Measurements from ENCODE around the gene COL11A1.
"Not testable (repeated sequence)": the region's sequence is repeated elsewhere in the genome, so short reads cannot be mapped to it uniquely, and the experiment has no call there.

Gene COL11A1

GRCh38 chr1:103108376-103109150 is at the start of gene COL11A1:
Gene COL11A1, minus strand, starts transcription at chr1:103108522. Its CDS starts 344 bp downstream, at chr1:103108178.
- DNase-seq: peak; percentile 89

GRCh38 chr1:103156966-103157365 is 48.6 kb upstream of the COL11A1 start:
- peak; percentile 68 for DNase-seq

GRCh38 chr1:103146166-103146565 is 37.8 kb upstream of the COL11A1 start:
- no peak for DNase-seq

- DNase-seq: no peak
These were observed 37.1 kb upstream of the COL11A1 start for GRCh38 chr1:103145449-103145848.

- no peak for DNase-seq
These were observed 36.4 kb upstream of the COL11A1 start for GRCh38 chr1:103144681-103145080.

- no peak for DNase-seq
These were observed 34.1 kb upstream of the COL11A1 start for GRCh38 chr1:103142461-103142860.

- DNase-seq: peak; percentile 44
These were observed 21.5 kb upstream of the COL11A1 start for GRCh38 chr1:103129796-103130195.

GRCh38 chr1:103129255-103129654 is 20.9 kb upstream of the COL11A1 start:
- peak; percentile 94 for DNase-seq

GRCh38 chr1:103128256-103128655 is 19.9 kb upstream of the COL11A1 start:
- not testable (repeated sequence) for DNase-seq

GRCh38 chr1:103125219-103125618 is 16.9 kb upstream of the COL11A1 start:
- DNase-seq: no peak

GRCh38 chr1:103122983-103123720 is 14.8 kb upstream of the COL11A1 start:
- DNase-seq: no peak

- DNase-seq: no peak
These were observed 12.7 kb upstream of the COL11A1 start for GRCh38 chr1:103120981-103121380.

GRCh38 chr1:103112546-103112945 is 4.2 kb upstream of the COL11A1 start:
- DNase-seq: peak; percentile 26

GRCh38 chr1:103111926-103112325 is 3.6 kb upstream of the COL11A1 start:
- peak; percentile 55 for DNase-seq

- peak; percentile 37 for DNase-seq
These were observed 2.4 kb upstream of the COL11A1 start for GRCh38 chr1:103110701-103111100.

GRCh38 chr1:103109311-103109920 is 1.1 kb upstream of the COL11A1 start:
- peak; percentile 62 for DNase-seq

- DNase-seq: peak; percentile 41
These were observed 464 bp downstream of the COL11A1 start for GRCh38 chr1:103107741-103108375.

- DNase-seq: peak; percentile 86
These were observed 1.6 kb downstream of the COL11A1 start for GRCh38 chr1:103106426-103107341.

GRCh38 chr1:103101399-103101798 is 6.9 kb downstream of the COL11A1 start:
- no peak for DNase-seq

- DNase-seq: no peak
These were observed 19.1 kb downstream of the COL11A1 start for GRCh38 chr1:103089221-103089620.

GRCh38 chr1:103087256-103087655 is 21.1 kb downstream of the COL11A1 start:
- peak; percentile 40 for DNase-seq

GRCh38 chr1:103084181-103084580 is 24.1 kb downstream of the COL11A1 start:
- DNase-seq: no peak
